WTC11 (cell line): Measurements from ENCODE around the gene FOXP1. TPM values are rescaled to one million over a fixed set of nuclear protein-coding genes. Genes with fewer than 3 reads are reported as not detected.
A peak's percentile ranks its signal among the peaks of the same experiment; 100 is the strongest.

Source experiments
- ATAC-seq: fragments of 200-7000 bp; cut with Tn5 transposase; 2 replicates; pipeline ENCODE4 v1.10.0; 2021; ENCODE audit warnings: mild to moderate bottlenecking, moderate library complexity
- CTCF ChIA-PET: fragments of 300-600 bp; sonication (Branson Sonifier 250); formaldehyde crosslinking; loops from one replicate; lab custom pipeline; 2021; ENCODE audit warnings: antibody characterized with exemption; lab: Charles Lee
- POLR2A ChIA-PET: fragments of 350-600 bp; sonication (Branson Sonifier 250); formaldehyde crosslinking; loops from one replicate; lab custom pipeline; 2021; ENCODE audit warnings: antibody characterized with exemption; lab: Charles Lee
- DNase-seq: peaks from one replicate; pipeline ENCODE4 v3.0.0; 2021; ENCODE audit warnings: low spot score
- H3K27ac Mint-ChIP-seq: 2 replicates; pipeline ENCODE4 v1.8.0; 2021; ENCODE audit warnings: mixed read lengths
- H3K27me3 Mint-ChIP-seq: 2 replicates; pipeline ENCODE4 v1.8.0; 2021; ENCODE audit warnings: low read depth, mild to moderate bottlenecking, moderate library complexity, mixed read lengths
- H3K36me3 Mint-ChIP-seq: 2 replicates; pipeline ENCODE4 v1.8.0; 2021; ENCODE audit warnings: mixed read lengths
- H3K4me1 Mint-ChIP-seq: 2 replicates; pipeline ENCODE4 v1.8.0; 2022; ENCODE audit warnings: mixed read lengths
- H3K4me3 Mint-ChIP-seq: 2 replicates; pipeline ENCODE4 v1.8.0; 2021; ENCODE audit warnings: mild to moderate bottlenecking, moderate library complexity, mixed read lengths
- H3K9me3 Mint-ChIP-seq: 2 replicates; pipeline ENCODE4 v1.8.0; 2021; ENCODE audit warnings: mixed read lengths
- CBFB ChIP-seq: sonication (generic); formaldehyde crosslinking; IDR thresholded peaks from 2 replicates; pipeline ENCODE4 v1.8.1; 2022; ENCODE audit warnings: mild to moderate bottlenecking, low read depth, missing genetic modification reagents
- CREM ChIP-seq: sonication (generic); formaldehyde crosslinking; IDR thresholded peaks from 2 replicates; pipeline ENCODE4 v1.8.1; 2022; ENCODE audit warnings: mild to moderate bottlenecking, missing genetic modification reagents, moderate library complexity
- ELF4 ChIP-seq: sonication (generic); formaldehyde crosslinking; IDR thresholded peaks from 2 replicates; pipeline ENCODE4 v1.8.1; 2022; ENCODE audit warnings: low read depth, mild to moderate bottlenecking, moderate library complexity, missing genetic modification reagents
- FOXK1 ChIP-seq: sonication (generic); formaldehyde crosslinking; IDR thresholded peaks from 2 replicates; pipeline ENCODE4 v1.8.0; 2022; ENCODE audit warnings: mild to moderate bottlenecking, moderate library complexity, missing genetic modification reagents
- GABPB1 ChIP-seq: sonication (generic); formaldehyde crosslinking; IDR thresholded peaks from 2 replicates; pipeline ENCODE4 v1.8.1; 2023; ENCODE audit warnings: mild to moderate bottlenecking, missing genetic modification reagents
- GRHL2 ChIP-seq: fragments of 250-450 bp; sonication (Bioruptor Pico); IDR thresholded peaks from 2 replicates; pipeline ENCODE4 v1.8.0; 2022; ENCODE audit warnings: mild to moderate bottlenecking, moderate library complexity; ENCODE audit not compliant: insufficient replicate concordance, severe bottlenecking
- KAT7 ChIP-seq: sonication (generic); formaldehyde crosslinking; IDR thresholded peaks from 2 replicates; pipeline ENCODE4 v1.8.1; 2023; ENCODE audit warnings: missing genetic modification reagents, mild to moderate bottlenecking, borderline replicate concordance
- NR1H2 ChIP-seq: sonication (generic); formaldehyde crosslinking; IDR thresholded peaks from 2 replicates; pipeline ENCODE4 v1.9.0; 2021; ENCODE audit warnings: mild to moderate bottlenecking, moderate library complexity, missing genetic modification reagents
- TP53 ChIP-seq: sonication (generic); formaldehyde crosslinking; IDR thresholded peaks from 2 replicates; pipeline ENCODE4 v1.8.1; 2023; ENCODE audit warnings: mild to moderate bottlenecking, missing genetic modification reagents
- ZNF232 ChIP-seq: sonication (generic); formaldehyde crosslinking; IDR thresholded peaks from 2 replicates; pipeline ENCODE4 v1.8.0; 2022; ENCODE audit warnings: mild to moderate bottlenecking, missing genetic modification reagents
- ZNF263 ChIP-seq: sonication (generic); formaldehyde crosslinking; IDR thresholded peaks from 2 replicates; pipeline ENCODE4 v1.8.1; 2022; ENCODE audit warnings: low read depth, mild to moderate bottlenecking, moderate library complexity, missing genetic modification reagents
- ZNF423 ChIP-seq: fragments of 250-450 bp; sonication (Bioruptor Pico); IDR thresholded peaks from 2 replicates; pipeline ENCODE4 v2.1.2; 2022; ENCODE audit warnings: mild to moderate bottlenecking, moderate library complexity
- total RNA-seq: library from RNA; stranded (reverse); gene quantifications from 3 replicates; pipeline ENCODE4 v1.2.3, GENCODE V29; 2021
- TF ChIP-seq, protein P1 (sequence below): fragments of 200-600 bp; IDR thresholded peaks from 2 replicates; pipeline ENCODE4 v1.8.0; 2022; ENCODE audit warnings: antibody characterized with exemption
- TF ChIP-seq, protein P2 (sequence below): fragments of 250-450 bp; sonication (Bioruptor Pico); IDR thresholded peaks from 2 replicates; pipeline ENCODE4 v1.9.0; 2021; ENCODE audit warnings: mild to moderate bottlenecking, borderline replicate concordance
- TF ChIP-seq, protein P3 (sequence below): sonication (generic); formaldehyde crosslinking; IDR thresholded peaks from 2 replicates; pipeline ENCODE4 v1.8.1; 2022; ENCODE audit warnings: low read depth, missing genetic modification reagents, borderline replicate concordance
- TF ChIP-seq, protein P4 (sequence below): sonication (generic); formaldehyde crosslinking; IDR thresholded peaks from 2 replicates; pipeline ENCODE4 v1.8.0; 2022; ENCODE audit warnings: mild to moderate bottlenecking, missing genetic modification reagents
- TF ChIP-seq, protein P5 (sequence below): sonication (generic); formaldehyde crosslinking; IDR thresholded peaks from 2 replicates; pipeline ENCODE4 v1.8.0; 2022; ENCODE audit warnings: missing genetic modification reagents
- TF ChIP-seq, protein P6 (sequence below): sonication (generic); formaldehyde crosslinking; IDR thresholded peaks from 2 replicates; pipeline ENCODE4 v1.8.1; 2022; ENCODE audit warnings: low read depth, mild to moderate bottlenecking, moderate library complexity, missing genetic modification reagents, borderline replicate concordance

The FOXP1 gene
- total RNA-seq, 1 experiment from 2014 or later, result 25.8 TPM

DNA sequence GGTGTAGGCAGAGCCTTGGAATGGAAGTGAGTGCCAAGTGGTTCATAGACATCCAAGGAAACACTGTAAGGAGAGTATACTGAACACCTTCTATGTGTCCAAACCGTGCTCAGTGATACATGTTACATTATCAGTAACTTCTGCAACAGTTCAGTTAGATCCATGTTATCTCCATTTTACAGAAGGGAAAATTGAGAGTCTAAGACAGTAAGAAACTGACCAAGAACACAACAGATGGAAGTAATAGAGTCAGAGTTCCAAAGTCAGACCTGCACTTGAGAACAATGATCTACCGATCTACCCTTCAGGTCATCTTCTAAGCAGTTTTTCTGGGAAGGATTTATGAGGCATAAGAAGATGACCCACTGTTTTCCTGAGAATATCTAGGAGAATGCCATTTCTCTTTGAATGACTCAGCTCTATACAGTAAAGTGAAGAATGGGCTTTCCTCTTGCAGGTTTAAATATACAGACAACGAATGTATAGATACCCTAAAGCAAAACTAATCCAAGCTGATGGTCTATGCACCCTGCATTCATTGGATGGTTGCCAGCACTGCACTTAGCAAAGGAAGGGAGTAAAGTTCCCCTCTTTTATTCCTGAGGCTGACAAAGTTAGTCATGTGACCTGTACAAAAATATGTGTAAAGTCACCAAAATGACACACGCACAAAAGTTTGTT is 667.0 kb downstream of the FOXP1 start:
- Mint-ChIP-seq H3K36me3 (no peaks in the 10 kb centered on the region), H3K27me3 (no peaks in the 10 kb centered on the region), H3K9me3 (no peaks in the 10 kb centered on the region), H3K4me3 (no peak overlapping the region), H3K4me1 (peaks cover 6% of the 10 kb centered on the region), H3K27ac (no peak overlapping the region)
- DNase-seq, result no peak
- ChIA-PET POLR2A (no interaction called here), CTCF (no interaction called here)
- no peak for TF ChIP-seq FOXK1 (CRISPR knock-in tag)
- no peak for TF ChIP-seq KAT7 (CRISPR knock-in tag)
- no peak for TF ChIP-seq CREM (CRISPR knock-in tag)
- no peak for TF ChIP-seq GABPB1 (CRISPR knock-in tag)
- TF ChIP-seq, protein P1, sequence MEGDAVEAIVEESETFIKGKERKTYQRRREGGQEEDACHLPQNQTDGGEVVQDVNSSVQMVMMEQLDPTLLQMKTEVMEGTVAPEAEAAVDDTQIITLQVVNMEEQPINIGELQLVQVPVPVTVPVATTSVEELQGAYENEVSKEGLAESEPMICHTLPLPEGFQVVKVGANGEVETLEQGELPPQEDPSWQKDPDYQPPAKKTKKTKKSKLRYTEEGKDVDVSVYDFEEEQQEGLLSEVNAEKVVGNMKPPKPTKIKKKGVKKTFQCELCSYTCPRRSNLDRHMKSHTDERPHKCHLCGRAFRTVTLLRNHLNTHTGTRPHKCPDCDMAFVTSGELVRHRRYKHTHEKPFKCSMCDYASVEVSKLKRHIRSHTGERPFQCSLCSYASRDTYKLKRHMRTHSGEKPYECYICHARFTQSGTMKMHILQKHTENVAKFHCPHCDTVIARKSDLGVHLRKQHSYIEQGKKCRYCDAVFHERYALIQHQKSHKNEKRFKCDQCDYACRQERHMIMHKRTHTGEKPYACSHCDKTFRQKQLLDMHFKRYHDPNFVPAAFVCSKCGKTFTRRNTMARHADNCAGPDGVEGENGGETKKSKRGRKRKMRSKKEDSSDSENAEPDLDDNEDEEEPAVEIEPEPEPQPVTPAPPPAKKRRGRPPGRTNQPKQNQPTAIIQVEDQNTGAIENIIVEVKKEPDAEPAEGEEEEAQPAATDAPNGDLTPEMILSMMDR, result no peak
- TF ChIP-seq, protein P2, sequence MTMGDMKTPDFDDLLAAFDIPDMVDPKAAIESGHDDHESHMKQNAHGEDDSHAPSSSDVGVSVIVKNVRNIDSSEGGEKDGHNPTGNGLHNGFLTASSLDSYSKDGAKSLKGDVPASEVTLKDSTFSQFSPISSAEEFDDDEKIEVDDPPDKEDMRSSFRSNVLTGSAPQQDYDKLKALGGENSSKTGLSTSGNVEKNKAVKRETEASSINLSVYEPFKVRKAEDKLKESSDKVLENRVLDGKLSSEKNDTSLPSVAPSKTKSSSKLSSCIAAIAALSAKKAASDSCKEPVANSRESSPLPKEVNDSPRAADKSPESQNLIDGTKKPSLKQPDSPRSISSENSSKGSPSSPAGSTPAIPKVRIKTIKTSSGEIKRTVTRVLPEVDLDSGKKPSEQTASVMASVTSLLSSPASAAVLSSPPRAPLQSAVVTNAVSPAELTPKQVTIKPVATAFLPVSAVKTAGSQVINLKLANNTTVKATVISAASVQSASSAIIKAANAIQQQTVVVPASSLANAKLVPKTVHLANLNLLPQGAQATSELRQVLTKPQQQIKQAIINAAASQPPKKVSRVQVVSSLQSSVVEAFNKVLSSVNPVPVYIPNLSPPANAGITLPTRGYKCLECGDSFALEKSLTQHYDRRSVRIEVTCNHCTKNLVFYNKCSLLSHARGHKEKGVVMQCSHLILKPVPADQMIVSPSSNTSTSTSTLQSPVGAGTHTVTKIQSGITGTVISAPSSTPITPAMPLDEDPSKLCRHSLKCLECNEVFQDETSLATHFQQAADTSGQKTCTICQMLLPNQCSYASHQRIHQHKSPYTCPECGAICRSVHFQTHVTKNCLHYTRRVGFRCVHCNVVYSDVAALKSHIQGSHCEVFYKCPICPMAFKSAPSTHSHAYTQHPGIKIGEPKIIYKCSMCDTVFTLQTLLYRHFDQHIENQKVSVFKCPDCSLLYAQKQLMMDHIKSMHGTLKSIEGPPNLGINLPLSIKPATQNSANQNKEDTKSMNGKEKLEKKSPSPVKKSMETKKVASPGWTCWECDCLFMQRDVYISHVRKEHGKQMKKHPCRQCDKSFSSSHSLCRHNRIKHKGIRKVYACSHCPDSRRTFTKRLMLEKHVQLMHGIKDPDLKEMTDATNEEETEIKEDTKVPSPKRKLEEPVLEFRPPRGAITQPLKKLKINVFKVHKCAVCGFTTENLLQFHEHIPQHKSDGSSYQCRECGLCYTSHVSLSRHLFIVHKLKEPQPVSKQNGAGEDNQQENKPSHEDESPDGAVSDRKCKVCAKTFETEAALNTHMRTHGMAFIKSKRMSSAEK (CRISPR knock-in tag), result no peak
- TF ChIP-seq, protein P3, sequence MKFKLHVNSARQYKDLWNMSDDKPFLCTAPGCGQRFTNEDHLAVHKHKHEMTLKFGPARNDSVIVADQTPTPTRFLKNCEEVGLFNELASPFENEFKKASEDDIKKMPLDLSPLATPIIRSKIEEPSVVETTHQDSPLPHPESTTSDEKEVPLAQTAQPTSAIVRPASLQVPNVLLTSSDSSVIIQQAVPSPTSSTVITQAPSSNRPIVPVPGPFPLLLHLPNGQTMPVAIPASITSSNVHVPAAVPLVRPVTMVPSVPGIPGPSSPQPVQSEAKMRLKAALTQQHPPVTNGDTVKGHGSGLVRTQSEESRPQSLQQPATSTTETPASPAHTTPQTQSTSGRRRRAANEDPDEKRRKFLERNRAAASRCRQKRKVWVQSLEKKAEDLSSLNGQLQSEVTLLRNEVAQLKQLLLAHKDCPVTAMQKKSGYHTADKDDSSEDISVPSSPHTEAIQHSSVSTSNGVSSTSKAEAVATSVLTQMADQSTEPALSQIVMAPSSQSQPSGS (CRISPR knock-in tag), result no peak
- TF ChIP-seq NR1H2, result no peak
- TF ChIP-seq ZNF423, result no peak
- TF ChIP-seq ZNF263, result no peak
- no peak for ATAC-seq

DNA sequence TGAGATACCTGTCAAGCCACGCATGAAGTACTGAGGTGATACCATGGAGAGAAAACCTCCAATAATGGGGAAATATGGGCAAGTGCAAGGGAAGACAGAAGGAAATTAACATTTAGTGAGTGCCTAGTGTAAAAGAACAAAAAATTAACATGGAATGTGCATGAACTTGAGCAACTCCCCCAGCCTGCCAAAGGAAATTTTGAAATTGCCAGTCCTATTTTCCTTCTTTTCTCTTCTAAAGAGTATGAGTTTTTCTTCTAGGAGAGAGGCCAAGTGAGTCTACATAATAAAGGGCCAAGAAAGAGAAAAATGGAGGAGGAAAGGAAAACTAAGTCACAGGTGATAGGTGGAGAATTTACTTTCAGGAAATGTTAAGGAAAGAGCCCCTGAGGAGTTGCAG is 668.7 kb downstream of the FOXP1 start:
- ChIA-PET CTCF (no interaction called here), POLR2A (no interaction called here)
- Mint-ChIP-seq H3K9me3 (no peaks in the 10 kb centered on the region), H3K27ac (peak overlapping the region; percentile 59; the same call in 1 of the 2 replicates), H3K4me3 (no peak overlapping the region), H3K36me3 (no peaks in the 10 kb centered on the region), H3K4me1 (peaks cover 6% of the 10 kb centered on the region), H3K27me3 (no peaks in the 10 kb centered on the region)
- ATAC-seq (no peak), DNase-seq (no peak)
- TF ChIP-seq GRHL2 (CRISPR knock-in tag) (no peak), CBFB (CRISPR knock-in tag) (no peak), ELF4 (CRISPR knock-in tag) (no peak), TP53 (CRISPR knock-in tag) (no peak), ZNF232 (CRISPR knock-in tag) (no peak)
- TF ChIP-seq, protein P4, sequence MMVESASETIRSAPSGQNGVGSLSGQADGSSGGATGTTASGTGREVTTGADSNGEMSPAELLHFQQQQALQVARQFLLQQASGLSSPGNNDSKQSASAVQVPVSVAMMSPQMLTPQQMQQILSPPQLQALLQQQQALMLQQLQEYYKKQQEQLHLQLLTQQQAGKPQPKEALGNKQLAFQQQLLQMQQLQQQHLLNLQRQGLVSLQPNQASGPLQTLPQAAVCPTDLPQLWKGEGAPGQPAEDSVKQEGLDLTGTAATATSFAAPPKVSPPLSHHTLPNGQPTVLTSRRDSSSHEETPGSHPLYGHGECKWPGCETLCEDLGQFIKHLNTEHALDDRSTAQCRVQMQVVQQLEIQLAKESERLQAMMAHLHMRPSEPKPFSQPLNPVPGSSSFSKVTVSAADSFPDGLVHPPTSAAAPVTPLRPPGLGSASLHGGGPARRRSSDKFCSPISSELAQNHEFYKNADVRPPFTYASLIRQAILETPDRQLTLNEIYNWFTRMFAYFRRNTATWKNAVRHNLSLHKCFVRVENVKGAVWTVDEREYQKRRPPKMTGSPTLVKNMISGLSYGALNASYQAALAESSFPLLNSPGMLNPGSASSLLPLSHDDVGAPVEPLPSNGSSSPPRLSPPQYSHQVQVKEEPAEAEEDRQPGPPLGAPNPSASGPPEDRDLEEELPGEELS, result no peak
- TF ChIP-seq, protein P5, sequence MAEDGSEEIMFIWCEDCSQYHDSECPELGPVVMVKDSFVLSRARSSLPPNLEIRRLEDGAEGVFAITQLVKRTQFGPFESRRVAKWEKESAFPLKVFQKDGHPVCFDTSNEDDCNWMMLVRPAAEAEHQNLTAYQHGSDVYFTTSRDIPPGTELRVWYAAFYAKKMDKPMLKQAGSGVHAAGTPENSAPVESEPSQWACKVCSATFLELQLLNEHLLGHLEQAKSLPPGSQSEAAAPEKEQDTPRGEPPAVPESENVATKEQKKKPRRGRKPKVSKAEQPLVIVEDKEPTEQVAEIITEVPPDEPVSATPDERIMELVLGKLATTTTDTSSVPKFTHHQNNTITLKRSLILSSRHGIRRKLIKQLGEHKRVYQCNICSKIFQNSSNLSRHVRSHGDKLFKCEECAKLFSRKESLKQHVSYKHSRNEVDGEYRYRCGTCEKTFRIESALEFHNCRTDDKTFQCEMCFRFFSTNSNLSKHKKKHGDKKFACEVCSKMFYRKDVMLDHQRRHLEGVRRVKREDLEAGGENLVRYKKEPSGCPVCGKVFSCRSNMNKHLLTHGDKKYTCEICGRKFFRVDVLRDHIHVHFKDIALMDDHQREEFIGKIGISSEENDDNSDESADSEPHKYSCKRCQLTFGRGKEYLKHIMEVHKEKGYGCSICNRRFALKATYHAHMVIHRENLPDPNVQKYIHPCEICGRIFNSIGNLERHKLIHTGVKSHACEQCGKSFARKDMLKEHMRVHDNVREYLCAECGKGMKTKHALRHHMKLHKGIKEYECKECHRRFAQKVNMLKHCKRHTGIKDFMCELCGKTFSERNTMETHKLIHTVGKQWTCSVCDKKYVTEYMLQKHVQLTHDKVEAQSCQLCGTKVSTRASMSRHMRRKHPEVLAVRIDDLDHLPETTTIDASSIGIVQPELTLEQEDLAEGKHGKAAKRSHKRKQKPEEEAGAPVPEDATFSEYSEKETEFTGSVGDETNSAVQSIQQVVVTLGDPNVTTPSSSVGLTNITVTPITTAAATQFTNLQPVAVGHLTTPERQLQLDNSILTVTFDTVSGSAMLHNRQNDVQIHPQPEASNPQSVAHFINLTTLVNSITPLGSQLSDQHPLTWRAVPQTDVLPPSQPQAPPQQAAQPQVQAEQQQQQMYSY (CRISPR knock-in tag), result no peak
- TF ChIP-seq, protein P6, sequence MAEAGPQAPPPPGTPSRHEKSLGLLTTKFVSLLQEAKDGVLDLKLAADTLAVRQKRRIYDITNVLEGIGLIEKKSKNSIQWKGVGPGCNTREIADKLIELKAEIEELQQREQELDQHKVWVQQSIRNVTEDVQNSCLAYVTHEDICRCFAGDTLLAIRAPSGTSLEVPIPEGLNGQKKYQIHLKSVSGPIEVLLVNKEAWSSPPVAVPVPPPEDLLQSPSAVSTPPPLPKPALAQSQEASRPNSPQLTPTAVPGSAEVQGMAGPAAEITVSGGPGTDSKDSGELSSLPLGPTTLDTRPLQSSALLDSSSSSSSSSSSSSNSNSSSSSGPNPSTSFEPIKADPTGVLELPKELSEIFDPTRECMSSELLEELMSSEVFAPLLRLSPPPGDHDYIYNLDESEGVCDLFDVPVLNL (CRISPR knock-in tag), result no peak
- TF ChIP-seq, protein P1, result no peak
